Neural crest cell (in vitro differentiated cells): Measurements from ENCODE around the gene BNIP5. TPM values are rescaled to one million over a fixed set of nuclear protein-coding genes. Genes with fewer than 3 reads are reported as not detected.

Experiments
- DNase-seq: peaks from one replicate; pipeline ENCODE4 v3.0.0; 2021; ENCODE audit warnings: low read depth, mixed read lengths, low spot score
- H3K27ac Mint-ChIP-seq: one replicate; pipeline ENCODE4 v1.8.0; 2021; ENCODE audit warnings: mild to moderate bottlenecking, mixed read lengths; ENCODE audit not compliant: unreplicated experiment
- H3K27me3 Mint-ChIP-seq: 2 replicates; pipeline ENCODE4 v1.8.0; 2021; ENCODE audit warnings: low read depth, mild to moderate bottlenecking, mixed read lengths
- H3K36me3 Mint-ChIP-seq: 2 replicates; pipeline ENCODE4 v1.8.0; 2021; ENCODE audit warnings: low read depth, mild to moderate bottlenecking, mixed read lengths
- H3K4me1 Mint-ChIP-seq: 2 replicates; pipeline ENCODE4 v1.8.0; 2021; ENCODE audit warnings: mixed read lengths
- H3K4me3 Mint-ChIP-seq: one replicate; pipeline ENCODE4 v1.8.0; 2021; ENCODE audit warnings: mild to moderate bottlenecking, mixed read lengths
- H3K9me3 Mint-ChIP-seq: 2 replicates; pipeline ENCODE4 v1.8.0; 2021; ENCODE audit warnings: mixed read lengths
- total RNA-seq: library from RNA; stranded (reverse); gene quantifications from 2 replicates; pipeline ENCODE4 v1.2.1, GENCODE V29; 2021
- TF ChIP-seq, protein P1 (sequence below): fragments of 200-600 bp; sonication (generic); conservative IDR thresholded peaks from 2 replicates; pipeline ENCODE4 v1.5.0; 2021; ENCODE audit warnings: antibody characterized with exemption, mild to moderate bottlenecking

The BNIP5 gene
- total RNA-seq, 1 donor from 2014 or later, result not detected

DNA sequence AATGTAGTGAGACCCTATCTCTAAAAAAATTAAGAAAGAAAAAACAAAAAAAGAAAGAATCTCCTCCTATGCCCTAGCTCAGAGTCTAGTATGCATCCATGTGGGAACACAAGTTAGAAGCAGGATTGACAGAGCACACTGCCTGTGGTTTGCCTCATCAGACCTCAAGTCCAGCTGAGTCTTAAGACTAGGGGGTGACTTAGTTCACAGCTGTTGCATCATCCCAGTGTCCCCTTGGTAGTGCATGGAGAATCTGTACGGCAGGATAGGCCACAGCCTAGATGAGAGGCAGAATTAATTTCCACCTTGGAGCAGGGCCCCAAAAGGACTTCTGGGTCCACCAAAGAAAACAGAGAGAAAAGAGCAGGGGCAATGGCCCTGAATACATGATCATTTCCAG, 53.1 kb downstream of the BNIP5 start:
- Mint-ChIP-seq H3K4me1 (peaks cover 8% of the 10 kb centered on the region), H3K27me3 (peaks cover 77% of the 10 kb centered on the region), H3K27ac (no peak overlapping the region), H3K4me3 (no peak overlapping the region), H3K9me3 (no peaks in the 10 kb centered on the region), H3K36me3 (no peaks in the 10 kb centered on the region)
- no peak for DNase-seq
- TF ChIP-seq, protein P1, sequence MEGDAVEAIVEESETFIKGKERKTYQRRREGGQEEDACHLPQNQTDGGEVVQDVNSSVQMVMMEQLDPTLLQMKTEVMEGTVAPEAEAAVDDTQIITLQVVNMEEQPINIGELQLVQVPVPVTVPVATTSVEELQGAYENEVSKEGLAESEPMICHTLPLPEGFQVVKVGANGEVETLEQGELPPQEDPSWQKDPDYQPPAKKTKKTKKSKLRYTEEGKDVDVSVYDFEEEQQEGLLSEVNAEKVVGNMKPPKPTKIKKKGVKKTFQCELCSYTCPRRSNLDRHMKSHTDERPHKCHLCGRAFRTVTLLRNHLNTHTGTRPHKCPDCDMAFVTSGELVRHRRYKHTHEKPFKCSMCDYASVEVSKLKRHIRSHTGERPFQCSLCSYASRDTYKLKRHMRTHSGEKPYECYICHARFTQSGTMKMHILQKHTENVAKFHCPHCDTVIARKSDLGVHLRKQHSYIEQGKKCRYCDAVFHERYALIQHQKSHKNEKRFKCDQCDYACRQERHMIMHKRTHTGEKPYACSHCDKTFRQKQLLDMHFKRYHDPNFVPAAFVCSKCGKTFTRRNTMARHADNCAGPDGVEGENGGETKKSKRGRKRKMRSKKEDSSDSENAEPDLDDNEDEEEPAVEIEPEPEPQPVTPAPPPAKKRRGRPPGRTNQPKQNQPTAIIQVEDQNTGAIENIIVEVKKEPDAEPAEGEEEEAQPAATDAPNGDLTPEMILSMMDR, result no peak

DNA sequence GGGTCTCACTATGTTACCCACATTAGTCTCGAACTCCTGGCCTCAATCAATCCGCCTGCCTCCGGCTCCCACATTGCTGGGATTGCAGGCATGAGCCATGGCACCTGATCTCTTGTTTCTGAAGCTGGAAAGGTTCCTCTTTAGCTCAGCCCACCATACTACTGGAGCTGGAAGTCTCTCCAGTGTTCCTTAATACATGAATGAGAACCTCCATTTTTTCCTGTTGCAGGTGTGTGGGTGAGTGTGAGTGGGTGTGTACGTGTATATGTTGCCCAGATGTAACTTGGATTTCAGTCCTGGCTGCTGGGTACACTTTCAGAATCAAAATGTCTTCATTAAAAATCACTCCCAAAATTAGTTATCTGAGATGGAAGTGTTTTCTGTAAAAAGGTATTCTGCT, 55.7 kb downstream of the BNIP5 start:
- TF ChIP-seq, protein P1, result no peak
- peaks cover 68% of the 10 kb centered on the region for H3K27me3 Mint-ChIP-seq
- H3K27ac Mint-ChIP-seq, result no peak overlapping the region
- no peak overlapping the region for H3K4me3 Mint-ChIP-seq
- H3K9me3 Mint-ChIP-seq, result no peaks in the 10 kb centered on the region
- peaks cover 8% of the 10 kb centered on the region for H3K4me1 Mint-ChIP-seq
- no peak for DNase-seq
- H3K36me3 Mint-ChIP-seq, result no peaks in the 10 kb centered on the region

DNA sequence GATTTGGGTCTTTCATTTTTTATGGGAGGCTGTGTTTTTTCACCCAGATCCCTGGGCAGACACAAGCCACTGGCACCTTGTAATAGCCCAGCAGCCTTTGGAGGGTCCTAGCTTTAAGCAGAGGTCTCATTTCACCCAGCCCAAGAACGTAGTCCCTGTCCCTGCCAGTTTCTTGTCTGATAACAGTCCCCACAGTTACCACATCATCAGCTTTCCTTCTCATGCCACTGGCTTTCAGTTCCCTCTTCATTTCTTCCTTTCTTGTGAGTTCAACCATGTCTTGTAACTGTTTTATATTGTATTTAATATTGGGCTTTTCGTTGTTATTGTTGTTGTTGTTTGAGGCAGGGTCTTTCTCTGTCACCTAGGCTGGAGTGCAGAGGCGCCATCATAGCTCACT, 56.2 kb downstream of the BNIP5 start:
- TF ChIP-seq, protein P1, result no peak
- peaks cover 3% of the 10 kb centered on the region for H3K4me1 Mint-ChIP-seq
- no peak overlapping the region for H3K27ac Mint-ChIP-seq
- no peaks in the 10 kb centered on the region for H3K36me3 Mint-ChIP-seq
- H3K9me3 Mint-ChIP-seq, result no peaks in the 10 kb centered on the region
- no peak for DNase-seq
- H3K27me3 Mint-ChIP-seq, result peaks cover 63% of the 10 kb centered on the region
- H3K4me3 Mint-ChIP-seq, result no peak overlapping the region

DNA sequence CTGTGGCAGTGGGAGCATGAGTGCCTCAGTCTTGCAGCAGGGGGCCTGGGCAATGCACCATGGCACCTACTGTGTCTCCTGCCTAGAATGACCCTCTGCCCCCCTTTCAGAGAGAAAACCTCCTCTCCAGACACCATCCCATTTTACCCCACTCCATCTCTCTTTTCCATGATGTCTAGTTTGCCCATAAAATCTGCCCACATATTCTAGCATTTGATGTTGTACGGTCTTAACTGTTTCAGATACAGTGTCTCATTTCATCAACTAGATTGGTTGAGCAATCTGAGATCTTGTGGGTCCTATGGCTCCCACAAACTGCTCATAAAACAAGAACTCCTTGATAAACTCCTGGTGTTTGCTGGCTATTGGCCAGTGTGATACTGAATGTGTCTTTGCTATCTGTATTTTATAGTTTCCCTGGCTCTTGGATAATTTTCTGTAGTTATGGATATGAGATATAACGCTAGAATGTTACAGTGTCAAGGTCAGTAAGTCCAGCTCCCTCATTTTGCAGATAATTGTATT, 58.7 kb downstream of the BNIP5 start:
- Mint-ChIP-seq H3K4me1 (no peaks in the 10 kb centered on the region), H3K9me3 (no peaks in the 10 kb centered on the region), H3K4me3 (no peak overlapping the region), H3K36me3 (no peaks in the 10 kb centered on the region), H3K27ac (no peak overlapping the region), H3K27me3 (peaks cover 57% of the 10 kb centered on the region)
- TF ChIP-seq, protein P1, result no peak
- DNase-seq, result no peak

DNA sequence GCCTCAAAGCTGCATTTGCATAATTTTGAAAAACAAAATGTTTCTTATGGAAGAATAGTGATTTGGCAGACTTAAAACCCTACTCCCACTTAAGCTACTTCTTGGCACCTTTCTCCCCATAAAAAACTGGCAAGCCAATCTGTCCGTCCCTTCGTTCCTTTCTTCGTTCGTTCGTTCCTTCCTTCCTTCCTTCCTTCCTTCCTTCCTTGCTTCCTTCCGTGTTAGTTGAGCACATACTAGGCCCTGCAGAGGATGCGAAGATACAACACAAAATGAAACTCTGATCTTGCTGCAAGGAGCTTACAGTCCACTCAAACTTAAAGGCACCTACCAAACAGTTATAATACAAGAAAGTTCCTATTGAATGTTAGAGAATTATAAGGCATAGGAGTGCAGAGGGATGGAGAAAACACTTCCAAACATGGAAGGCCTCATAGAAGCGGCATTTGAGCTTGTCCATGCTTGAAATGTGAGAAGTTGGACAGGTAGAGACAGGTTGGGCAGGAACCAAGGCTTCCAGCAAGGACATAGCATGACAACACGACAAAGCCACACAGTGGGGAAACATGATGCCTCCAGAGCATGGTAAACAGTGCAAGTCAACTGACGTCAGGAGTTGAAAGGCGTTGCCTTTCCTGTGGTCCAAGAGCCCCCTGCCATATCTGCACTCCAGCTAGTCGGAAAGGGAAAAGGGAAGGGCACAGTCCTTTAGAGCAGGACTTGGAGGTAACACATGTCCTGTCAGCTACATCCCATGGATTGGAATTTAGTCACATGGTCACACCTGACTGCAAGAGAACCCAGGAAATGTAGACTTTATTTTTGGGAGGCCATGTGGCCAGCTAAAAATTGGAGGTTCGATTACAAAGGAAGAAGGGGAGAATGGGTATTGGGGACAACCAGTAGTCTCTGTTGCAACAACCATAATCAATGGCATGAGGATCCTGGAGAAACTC, 59.8 kb downstream of the BNIP5 start:
- Mint-ChIP-seq H3K4me3 (no peak overlapping the region), H3K27me3 (peaks cover 51% of the 10 kb centered on the region), H3K27ac (no peak overlapping the region), H3K9me3 (no peaks in the 10 kb centered on the region), H3K4me1 (no peaks in the 10 kb centered on the region), H3K36me3 (no peaks in the 10 kb centered on the region)
- no peak for DNase-seq
- TF ChIP-seq, protein P1, result no peak
